H9 (cell line): ENCODE data around the gene SH3PXD2B. TPM values are rescaled to one million over a fixed set of nuclear protein-coding genes. Genes with fewer than 3 reads are reported as not detected.

Experiments used
- DNase-seq: peaks from one replicate; pipeline ENCODE4 v3.0.0-alpha.2; 2017
- H2AFZ ChIP-seq: one replicate; pipeline ENCODE4 v1.6.1; 2013; ENCODE audit warnings: mild to moderate bottlenecking, low read length, control low read depth, moderate library complexity
- H2AK5ac ChIP-seq: 2 replicates; pipeline ENCODE4 v1.6.1; 2013; ENCODE audit warnings: low read length, control low read depth, mixed read lengths; ENCODE audit not compliant: insufficient read length
- H2BK120ac ChIP-seq: one replicate; pipeline ENCODE4 v1.6.1; 2013; ENCODE audit warnings: low read depth, mild to moderate bottlenecking, low read length, control low read depth, inconsistent platforms; ENCODE audit not compliant: poor library complexity, severe bottlenecking
- H2BK12ac ChIP-seq: 2 replicates; pipeline ENCODE4 v1.6.1; 2013; ENCODE audit warnings: low read length, control low read depth, mixed read lengths, low read depth; ENCODE audit not compliant: insufficient read length
- H2BK15ac ChIP-seq: 2 replicates; pipeline ENCODE4 v1.6.1; 2013; ENCODE audit warnings: low read depth, low read length, control low read depth
- H2BK20ac ChIP-seq: one replicate; pipeline ENCODE4 v1.6.1; 2013; ENCODE audit warnings: low read depth, mild to moderate bottlenecking, low read length, control low read depth, inconsistent platforms; ENCODE audit not compliant: poor library complexity, severe bottlenecking
- H2BK5ac ChIP-seq: 2 replicates; pipeline ENCODE4 v1.6.1; 2013; ENCODE audit warnings: low read length, control low read depth, mixed read lengths; ENCODE audit not compliant: insufficient read length
- H3K14ac ChIP-seq: 2 replicates; pipeline ENCODE4 v1.6.1; 2013; ENCODE audit warnings: low read length, control low read depth; ENCODE audit not compliant: insufficient read depth
- H3K18ac ChIP-seq: 2 replicates; pipeline ENCODE4 v1.6.1; 2013; ENCODE audit warnings: low read depth, mild to moderate bottlenecking, mixed read lengths, low read length, control low read depth; ENCODE audit not compliant: insufficient read length
- H3K23ac ChIP-seq: 2 replicates; pipeline ENCODE4 v1.6.1; 2013; ENCODE audit warnings: low read length, control low read depth, mixed read lengths, low read depth; ENCODE audit not compliant: insufficient read length
- H3K23me2 ChIP-seq: 2 replicates; pipeline ENCODE4 v1.6.1; 2013; ENCODE audit warnings: low read depth, mild to moderate bottlenecking, mixed read lengths, low read length, control low read depth; ENCODE audit not compliant: insufficient read length, poor library complexity, severe bottlenecking
- H3K27ac ChIP-seq: 2 replicates; pipeline ENCODE4 v1.5.1; 2013; ENCODE audit warnings: low read length, control low read depth, mixed read lengths, low read depth; ENCODE audit not compliant: insufficient read length
- H3K27me3 ChIP-seq: 2 replicates; pipeline ENCODE4 v1.6.1; 2013; ENCODE audit warnings: low read length, control low read depth, inconsistent platforms; ENCODE audit not compliant: insufficient read depth
- H3K4ac ChIP-seq: 2 replicates; pipeline ENCODE4 v1.6.1; 2013; ENCODE audit warnings: low read depth, mild to moderate bottlenecking, control low read depth, inconsistent platforms, low read length, moderate library complexity
- H3K4me1 ChIP-seq: 2 replicates; pipeline ENCODE4 v1.6.1; 2013; ENCODE audit warnings: low read length, control low read depth, inconsistent platforms; ENCODE audit not compliant: insufficient read depth
- H3K4me2 ChIP-seq: 2 replicates; pipeline ENCODE4 v1.6.1; 2013; ENCODE audit warnings: low read length, control low read depth, mixed read lengths; ENCODE audit not compliant: insufficient read length, insufficient read depth
- H3K56ac ChIP-seq: 2 replicates; pipeline ENCODE4 v1.6.1; 2013; ENCODE audit warnings: low read depth, mild to moderate bottlenecking, mixed read lengths, low read length, control low read depth; ENCODE audit not compliant: insufficient read length
- H3K79me1 ChIP-seq: 2 replicates; pipeline ENCODE4 v1.6.1; 2013; ENCODE audit warnings: low read depth, mild to moderate bottlenecking, moderate library complexity, low read length, control low read depth, inconsistent platforms; ENCODE audit not compliant: insufficient read depth, poor library complexity, severe bottlenecking
- H3K79me2 ChIP-seq: 2 replicates; pipeline ENCODE4 v1.6.1; 2013; ENCODE audit warnings: low read length, control low read depth, inconsistent platforms; ENCODE audit not compliant: insufficient read depth
- H3K9ac ChIP-seq: 2 replicates; pipeline ENCODE4 v1.6.1; 2013; ENCODE audit warnings: low read length, control low read depth, mixed read lengths; ENCODE audit not compliant: insufficient read length; ENCODE audit errors: extremely low read depth
- H3K9me3 ChIP-seq: one replicate; pipeline ENCODE4 v1.6.1; 2013; ENCODE audit warnings: low read depth, low read length, inconsistent platforms; ENCODE audit not compliant: control insufficient read depth
- H3T11ph ChIP-seq: one replicate; pipeline ENCODE4 v1.6.1; 2013; ENCODE audit warnings: mild to moderate bottlenecking, low read length, control low read depth, inconsistent platforms
- H4K20me1 ChIP-seq: one replicate; pipeline ENCODE4 v1.6.1; 2013; ENCODE audit not compliant: control insufficient read depth, insufficient read length, insufficient read depth
- H4K5ac ChIP-seq: 2 replicates; pipeline ENCODE4 v1.6.1; 2013; ENCODE audit warnings: low read depth, mild to moderate bottlenecking, mixed read lengths, low read length, control low read depth; ENCODE audit not compliant: insufficient read length
- H4K8ac ChIP-seq: replicated peaks from 2 replicates; pipeline ENCODE4 v1.6.1; 2013; ENCODE audit warnings: low read length, control low read depth, mixed read lengths, low read depth; ENCODE audit not compliant: insufficient read length
- H4K91ac ChIP-seq: 2 replicates; pipeline ENCODE4 v1.6.1; 2013; ENCODE audit warnings: low read depth, mild to moderate bottlenecking, moderate library complexity, mixed read lengths, low read length, control low read depth; ENCODE audit not compliant: insufficient read length
- H3K27ac Mint-ChIP-seq, 3 experiments: 2 replicates in 2 of 3; 3 replicates in 1 of 3; pipeline ENCODE4 v1.8.0; 2020 to 2021; ENCODE audit warnings: mixed read lengths in 3 of 3, mild to moderate bottlenecking in 1 of 3, moderate library complexity in 1 of 3
- H3K27me3 Mint-ChIP-seq: 2 replicates; pipeline ENCODE4 v1.8.0; 2021; ENCODE audit warnings: low read depth, mild to moderate bottlenecking, moderate library complexity, mixed read lengths
- H3K36me3 Mint-ChIP-seq, 3 experiments: 2 replicates in 2 of 3; 3 replicates in 1 of 3; pipeline ENCODE4 v1.8.0; 2020 to 2021; ENCODE audit warnings: low read depth in 3 of 3, mixed read lengths in 3 of 3; ENCODE audit not compliant: insufficient read depth in 1 of 3
- H3K4me1 Mint-ChIP-seq, 2 experiments: 2 replicates each; pipeline ENCODE4 v1.8.0; 2020; ENCODE audit warnings: mixed read lengths in 2 of 2
- H3K4me3 Mint-ChIP-seq, 2 experiments: 2 replicates in 1 of 2; 3 replicates in 1 of 2; pipeline ENCODE4 v1.8.0; 2020 to 2021; ENCODE audit warnings: mild to moderate bottlenecking in 2 of 2, mixed read lengths in 2 of 2, moderate library complexity in 1 of 2
- H3K9me3 Mint-ChIP-seq, 2 experiments: 2 replicates in 1 of 2; 3 replicates in 1 of 2; pipeline ENCODE4 v1.8.0; 2020; ENCODE audit warnings: mild to moderate bottlenecking in 2 of 2, mixed read lengths in 2 of 2, moderate library complexity in 1 of 2
- WGBS: extraction: QIAGEN DNeasy Blood & Tissue Kit; methylation state at CpG from one replicate; pipeline ENCODE4 v1.1.7; 2013; ENCODE audit warnings: missing lambda C conversion rate, low lambda C conversion rate, mixed read lengths; ENCODE audit not compliant: insufficient read length; ENCODE audit errors: extremely low coverage; 5-methylcytosine and 5-hydroxymethylcytosine counted together
- total RNA-seq: library from RNA; stranded (reverse); gene quantifications from 2 replicates; pipeline ENCODE4 v1.2.1, GENCODE V29; 2021
- TF ChIP-seq, protein P1 (sequence below): fragments of 200-600 bp; sonication (generic); conservative IDR thresholded peaks from 3 replicates; pipeline ENCODE4 v1.8.0; 2021; ENCODE audit warnings: antibody characterized with exemption, mild to moderate bottlenecking

SH3PXD2B gene
- total RNA-seq, 1 experiment from 2014 or later, result 49.0 TPM

DNA sequence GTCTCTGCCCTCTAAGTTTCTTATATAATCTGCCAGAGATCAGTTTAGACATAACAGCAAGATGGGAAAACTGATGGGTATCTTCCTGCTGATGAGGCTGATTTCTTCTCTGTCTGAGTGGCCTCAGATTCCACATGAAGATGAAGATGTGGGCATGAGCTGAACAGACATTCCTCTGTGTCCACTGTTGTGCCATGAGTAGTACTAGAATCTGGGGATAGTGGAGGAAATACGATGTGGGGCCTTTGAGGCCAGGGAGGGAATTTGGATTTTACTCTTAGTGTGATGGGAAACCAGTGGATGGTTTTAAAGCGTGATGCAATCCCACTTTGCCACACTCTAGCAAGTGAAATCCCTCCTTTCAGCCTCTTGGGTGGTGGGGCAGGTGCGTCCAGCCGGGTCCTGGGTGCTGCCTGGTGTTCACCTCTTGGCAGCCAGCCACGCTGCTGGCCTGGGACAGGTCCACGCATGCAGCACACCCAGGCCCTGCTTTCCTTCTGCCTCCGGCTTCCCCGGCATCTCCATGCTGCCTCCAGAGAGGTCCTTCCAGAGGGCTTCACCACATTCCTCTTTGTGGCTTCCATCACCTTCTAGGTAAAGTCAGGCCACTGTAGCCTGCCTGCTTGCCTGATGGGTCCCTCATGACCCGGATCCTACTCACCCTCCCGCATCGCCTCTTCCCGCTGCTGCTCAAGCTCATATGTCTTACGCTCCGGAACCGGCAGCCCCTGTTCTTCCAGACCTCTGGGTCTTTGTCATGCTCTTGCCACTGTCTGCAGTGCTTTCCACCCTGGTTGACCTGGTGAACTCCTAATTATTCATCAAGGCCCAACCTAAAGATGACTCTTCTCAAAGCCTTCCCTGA lies 28.1 kb upstream of the SH3PXD2B start:
- no peak for DNase-seq
- Histone ChIP-seq H3K23me2 (no peaks in the 10 kb centered on the region), H3K56ac (no peak overlapping the region), H3K4ac (no peak overlapping the region), H4K8ac (no peak overlapping the region), H2BK5ac (no peak overlapping the region), H3K18ac (no peak overlapping the region), H2BK12ac (no peak overlapping the region), H2BK120ac (no peak overlapping the region), H2AFZ (no peak overlapping the region), H2AK5ac (no peak overlapping the region), H3K14ac (no peak overlapping the region), H4K91ac (no peak overlapping the region), H4K20me1 (no peaks in the 10 kb centered on the region), H3K27ac (no peak overlapping the region), H3K79me2 (no peaks in the 10 kb centered on the region), H3K9me3 (no peaks in the 10 kb centered on the region), H3K27me3 (no peaks in the 10 kb centered on the region), H3K4me1 (no peaks in the 10 kb centered on the region), H2BK15ac (no peak overlapping the region), H2BK20ac (no peak overlapping the region), H4K5ac (no peak overlapping the region), H3K23ac (no peak overlapping the region), H3K79me1 (no peaks in the 10 kb centered on the region), H3K4me2 (no peak overlapping the region), H3T11ph (no peak overlapping the region), H3K9ac (no peak overlapping the region)
- TF ChIP-seq, protein P1, sequence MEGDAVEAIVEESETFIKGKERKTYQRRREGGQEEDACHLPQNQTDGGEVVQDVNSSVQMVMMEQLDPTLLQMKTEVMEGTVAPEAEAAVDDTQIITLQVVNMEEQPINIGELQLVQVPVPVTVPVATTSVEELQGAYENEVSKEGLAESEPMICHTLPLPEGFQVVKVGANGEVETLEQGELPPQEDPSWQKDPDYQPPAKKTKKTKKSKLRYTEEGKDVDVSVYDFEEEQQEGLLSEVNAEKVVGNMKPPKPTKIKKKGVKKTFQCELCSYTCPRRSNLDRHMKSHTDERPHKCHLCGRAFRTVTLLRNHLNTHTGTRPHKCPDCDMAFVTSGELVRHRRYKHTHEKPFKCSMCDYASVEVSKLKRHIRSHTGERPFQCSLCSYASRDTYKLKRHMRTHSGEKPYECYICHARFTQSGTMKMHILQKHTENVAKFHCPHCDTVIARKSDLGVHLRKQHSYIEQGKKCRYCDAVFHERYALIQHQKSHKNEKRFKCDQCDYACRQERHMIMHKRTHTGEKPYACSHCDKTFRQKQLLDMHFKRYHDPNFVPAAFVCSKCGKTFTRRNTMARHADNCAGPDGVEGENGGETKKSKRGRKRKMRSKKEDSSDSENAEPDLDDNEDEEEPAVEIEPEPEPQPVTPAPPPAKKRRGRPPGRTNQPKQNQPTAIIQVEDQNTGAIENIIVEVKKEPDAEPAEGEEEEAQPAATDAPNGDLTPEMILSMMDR, result no peak
- H3K4me3 Mint-ChIP-seq, result no peak overlapping the region
- H3K4me1 Mint-ChIP-seq, result peaks cover 7 to 8% of the 10 kb centered on the region in 2 experiments; a peak in 3 of 4 replicates
- H3K27me3 Mint-ChIP-seq, result peaks cover 9% of the 10 kb centered on the region
- no peak overlapping the region; a peak in 1 of 7 replicates for H3K27ac Mint-ChIP-seq
- peaks cover 0 to 4% of the 10 kb centered on the region in 2 experiments; a peak in 1 of 5 replicates for H3K9me3 Mint-ChIP-seq
- no peaks in the 10 kb centered on the region for H3K36me3 Mint-ChIP-seq
- no CpG with 5 or more reads among the region's 15 CpGs for WGBS
